GM19452 (cell line): ENCODE measurements around the gene KDM1B.

Experiments used
- ATAC-seq: cut with Tn5 transposase; IDR thresholded peaks from one replicate; pipeline ENCODE4 v1.9.1; 2021; ENCODE audit not compliant: unreplicated experiment

KDM1B gene, protein sequence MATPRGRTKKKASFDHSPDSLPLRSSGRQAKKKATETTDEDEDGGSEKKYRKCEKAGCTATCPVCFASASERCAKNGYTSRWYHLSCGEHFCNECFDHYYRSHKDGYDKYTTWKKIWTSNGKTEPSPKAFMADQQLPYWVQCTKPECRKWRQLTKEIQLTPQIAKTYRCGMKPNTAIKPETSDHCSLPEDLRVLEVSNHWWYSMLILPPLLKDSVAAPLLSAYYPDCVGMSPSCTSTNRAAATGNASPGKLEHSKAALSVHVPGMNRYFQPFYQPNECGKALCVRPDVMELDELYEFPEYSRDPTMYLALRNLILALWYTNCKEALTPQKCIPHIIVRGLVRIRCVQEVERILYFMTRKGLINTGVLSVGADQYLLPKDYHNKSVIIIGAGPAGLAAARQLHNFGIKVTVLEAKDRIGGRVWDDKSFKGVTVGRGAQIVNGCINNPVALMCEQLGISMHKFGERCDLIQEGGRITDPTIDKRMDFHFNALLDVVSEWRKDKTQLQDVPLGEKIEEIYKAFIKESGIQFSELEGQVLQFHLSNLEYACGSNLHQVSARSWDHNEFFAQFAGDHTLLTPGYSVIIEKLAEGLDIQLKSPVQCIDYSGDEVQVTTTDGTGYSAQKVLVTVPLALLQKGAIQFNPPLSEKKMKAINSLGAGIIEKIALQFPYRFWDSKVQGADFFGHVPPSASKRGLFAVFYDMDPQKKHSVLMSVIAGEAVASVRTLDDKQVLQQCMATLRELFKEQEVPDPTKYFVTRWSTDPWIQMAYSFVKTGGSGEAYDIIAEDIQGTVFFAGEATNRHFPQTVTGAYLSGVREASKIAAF

DNA sequence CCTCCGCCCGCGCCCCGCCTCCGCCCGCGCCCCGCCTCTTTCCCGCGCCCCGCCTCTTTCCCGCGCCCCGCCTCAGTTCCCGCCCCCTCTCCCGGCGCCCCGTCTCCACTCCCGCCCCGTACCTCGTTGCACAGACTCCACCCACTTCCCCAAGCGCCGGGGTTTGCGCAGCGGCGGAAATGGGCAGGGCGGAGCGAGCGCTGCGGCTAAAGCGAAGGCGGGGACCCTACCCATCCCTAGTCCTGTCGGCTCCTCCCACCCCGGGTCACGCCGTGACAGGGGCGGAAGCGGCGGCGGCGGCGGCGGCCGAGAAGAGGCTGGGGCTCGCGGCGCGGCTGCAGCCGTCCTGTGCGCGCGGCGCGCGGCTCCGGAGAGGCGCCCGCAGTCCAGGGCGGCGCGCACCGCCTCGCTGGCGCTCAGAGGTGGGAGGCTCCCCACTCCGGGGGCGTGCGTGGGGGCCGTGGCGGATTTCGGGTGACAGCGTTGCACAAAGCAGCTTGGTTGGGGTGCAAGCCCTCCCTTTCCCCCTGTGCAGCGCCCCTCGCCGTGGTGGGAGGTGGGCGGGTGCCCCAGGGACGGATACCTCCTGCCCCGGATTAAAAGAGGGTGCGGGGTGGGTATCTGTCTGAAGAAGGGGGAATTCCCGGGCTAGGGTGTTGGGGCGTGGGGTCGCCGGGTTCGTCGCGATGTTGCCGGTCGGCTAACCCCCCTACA lies at the start of gene KDM1B:
Gene KDM1B (plus strand): TSS at position 273 of the 714 bp plus-strand sequence. CDS start 4,474 bp downstream, outside the sequence.
- peak; percentile 86 for ATAC-seq

DNA sequence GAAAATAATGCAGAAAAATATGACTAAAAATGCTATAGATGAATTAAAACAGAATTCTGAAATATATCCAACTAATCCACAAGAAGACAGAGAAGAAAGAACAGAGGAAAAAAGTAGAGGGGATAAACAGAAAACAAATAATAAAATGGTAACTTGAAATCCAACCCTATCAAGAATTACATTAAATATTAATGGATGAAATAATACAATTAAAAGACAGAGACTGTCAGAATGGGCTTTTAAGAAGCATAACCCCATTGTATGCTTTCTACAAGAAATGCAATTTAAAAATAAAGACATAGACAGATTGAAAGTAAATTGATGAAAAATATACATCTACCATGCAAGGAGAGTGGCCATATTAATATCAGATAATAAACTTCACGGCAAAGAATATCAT lies 48.2 kb upstream of the KDM1B start:
- ATAC-seq, result no peak

DNA sequence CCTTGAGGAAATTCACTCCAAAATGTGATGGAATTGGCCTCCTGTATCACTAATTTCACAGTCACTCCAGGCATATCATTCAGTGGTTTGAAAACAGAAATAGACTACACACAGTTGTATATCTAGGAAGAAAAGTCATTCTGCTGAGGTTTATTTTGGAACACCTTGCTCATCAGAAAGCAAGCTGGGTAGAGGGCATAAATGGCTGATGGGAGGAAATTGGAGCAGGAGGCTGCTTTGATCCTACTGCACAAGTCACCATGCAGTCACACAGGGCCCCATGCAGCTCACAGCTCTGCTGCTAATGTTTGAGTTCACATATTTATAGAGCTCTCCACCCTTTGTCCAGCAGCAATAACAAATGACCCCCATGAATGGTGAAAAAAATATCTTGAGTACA lies 45.1 kb upstream of the KDM1B start:
- ATAC-seq, result no peak

DNA sequence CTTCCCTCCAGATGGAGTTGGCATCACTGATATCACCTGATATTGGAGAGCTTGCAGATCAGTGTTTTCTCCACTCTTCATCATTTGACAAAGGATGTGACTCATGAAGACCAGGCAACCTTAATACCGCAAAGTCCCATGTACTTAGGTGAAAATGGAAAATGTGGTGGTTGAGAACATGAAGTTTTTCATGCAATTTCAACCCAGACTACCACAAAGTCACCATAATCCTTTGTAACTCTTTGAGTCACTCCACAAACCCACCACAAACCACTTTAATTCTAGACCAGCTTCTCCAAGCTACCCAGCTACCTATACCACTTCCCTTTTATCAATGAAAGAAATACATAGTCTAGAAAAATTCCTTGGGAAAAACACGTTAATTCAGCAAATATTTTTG lies 39.9 kb upstream of the KDM1B start:
- ATAC-seq, result no peak

DNA sequence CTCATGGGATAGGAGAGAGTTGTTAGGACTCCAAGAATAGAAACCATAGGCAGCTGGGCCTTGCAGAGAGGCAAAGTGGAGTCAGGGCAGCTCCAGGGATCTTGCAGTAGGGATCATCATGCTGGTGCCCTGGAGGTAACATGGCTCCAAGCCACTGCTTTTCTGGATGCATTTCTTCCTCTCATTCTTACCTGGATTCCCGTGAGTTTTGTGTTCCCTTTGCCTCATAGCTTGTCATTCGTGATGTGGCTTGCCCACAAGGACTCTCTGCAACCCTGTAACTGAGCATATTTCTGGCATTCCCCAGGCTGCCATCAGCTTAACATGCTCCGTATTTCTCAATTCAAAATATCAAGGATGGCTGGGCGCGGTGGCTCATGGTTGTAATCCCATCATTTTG lies 38.1 kb upstream of the KDM1B start:
- ATAC-seq, result no peak

DNA sequence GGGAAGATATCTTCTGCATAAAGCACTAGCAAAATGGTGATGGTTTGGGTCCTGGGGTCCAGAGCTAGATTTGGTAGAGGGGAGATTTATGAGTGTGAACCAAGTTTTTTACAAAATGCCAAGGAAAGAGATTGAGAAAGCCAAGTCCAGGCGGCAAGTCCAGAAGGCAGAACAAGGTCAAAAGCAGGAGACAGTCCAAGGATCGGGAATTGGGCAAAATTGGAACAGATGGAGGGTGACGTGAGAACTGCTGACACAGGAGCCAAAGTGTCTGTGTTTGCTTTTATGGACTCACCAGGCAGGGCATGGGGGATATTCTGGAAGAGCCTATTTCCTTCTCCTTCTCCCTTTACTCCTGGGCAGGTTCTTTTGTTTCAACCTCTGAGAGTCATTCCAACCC lies 36.9 kb upstream of the KDM1B start:
- no peak for ATAC-seq

DNA sequence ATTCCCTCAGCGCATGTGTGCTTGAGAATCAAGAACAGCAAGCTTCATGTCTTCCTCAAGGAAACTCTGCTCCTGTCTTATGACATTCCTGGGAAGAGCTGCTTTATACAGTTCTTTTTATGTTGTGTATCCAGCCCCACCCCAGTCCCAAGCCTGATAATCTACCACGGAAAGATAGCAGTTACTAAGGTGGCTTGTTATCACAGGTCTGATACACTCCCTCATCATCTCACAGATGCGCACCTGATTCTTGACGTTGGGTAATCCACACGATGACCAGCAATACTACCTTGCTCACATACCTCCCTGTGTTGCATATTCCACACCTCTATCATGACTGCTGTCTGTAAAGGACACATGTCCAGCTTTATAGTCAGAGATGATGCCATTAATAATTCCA lies 36.0 kb upstream of the KDM1B start:
- no peak for ATAC-seq

DNA sequence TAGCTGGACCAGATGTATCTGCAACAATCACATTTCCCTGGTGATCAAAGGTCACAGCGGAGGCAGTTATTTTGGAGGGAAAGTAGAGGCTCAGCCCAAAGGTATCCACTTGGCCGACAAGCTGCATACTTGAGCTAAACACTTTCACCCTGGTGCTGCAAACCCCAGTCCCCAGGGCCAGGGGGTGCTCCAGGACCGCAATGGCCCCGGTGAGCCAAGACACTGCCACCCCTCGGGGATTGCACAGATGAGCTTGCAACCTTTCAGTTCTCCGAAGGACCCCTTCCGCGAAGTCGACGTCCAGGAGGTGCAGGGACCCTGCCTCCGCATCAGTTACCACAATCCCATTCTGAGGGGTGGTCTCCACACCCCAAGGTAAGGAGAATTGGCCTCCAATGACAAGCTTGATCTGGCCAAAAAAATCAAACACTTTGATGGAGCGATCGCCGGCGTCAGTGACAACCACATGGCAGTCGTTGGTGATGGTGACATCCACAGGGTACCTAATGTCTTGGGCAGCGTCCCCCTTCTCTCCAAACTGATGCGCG lies 33.6 kb upstream of the KDM1B start:
- ATAC-seq, result no peak

DNA sequence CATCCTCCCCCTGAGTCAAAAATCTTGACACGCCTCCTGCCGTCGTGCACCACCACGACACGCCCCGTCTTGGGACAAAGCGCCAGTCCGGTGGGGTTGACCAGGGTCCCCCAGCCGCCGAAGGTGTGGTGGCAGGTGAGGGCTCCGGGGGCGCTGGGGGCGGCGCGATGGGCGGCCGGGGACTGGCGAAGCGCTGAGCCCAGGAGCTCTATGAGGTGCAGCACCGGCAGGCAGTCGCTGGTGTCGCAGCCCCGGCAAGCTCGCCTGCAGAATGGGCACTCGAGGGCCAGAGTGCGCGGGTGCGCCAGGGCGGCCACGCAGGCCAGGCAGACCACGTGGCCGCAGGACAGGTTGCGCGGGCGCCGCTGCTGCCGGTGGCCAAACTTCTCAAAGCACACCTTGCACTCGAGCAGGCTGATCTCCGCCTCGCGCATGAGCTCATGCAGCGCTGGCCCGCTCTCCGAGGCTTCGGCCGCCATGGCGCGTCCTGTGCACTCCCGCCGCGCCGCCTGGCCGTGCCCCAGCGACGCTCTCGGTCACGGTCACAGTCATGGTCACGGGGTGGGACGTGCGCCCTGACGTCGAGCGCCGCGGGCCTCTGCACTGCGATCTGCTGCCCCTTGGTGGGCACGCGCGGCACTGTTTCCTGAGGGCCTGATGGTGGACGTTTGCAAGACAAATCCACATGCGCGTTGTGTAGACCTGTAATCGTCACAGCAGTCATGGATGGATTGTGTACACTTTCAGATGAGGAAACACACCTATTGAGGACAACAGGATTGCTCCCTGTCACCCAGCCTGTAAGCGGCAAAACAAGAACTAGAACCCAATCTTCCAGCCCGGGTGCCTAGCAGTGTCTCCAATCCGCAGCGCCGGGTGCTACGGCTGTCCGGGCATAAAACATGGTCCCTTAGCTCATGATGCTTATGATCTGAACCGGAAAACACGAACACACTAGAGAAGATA lies 32.8 kb upstream of the KDM1B start, which contains the start of gene NHLRC1:
Gene NHLRC1 (minus strand): TSS at position 550 of the 966 bp plus-strand sequence. CDS start 71 bp downstream, at position 479.
- peak; percentile 99 for ATAC-seq

DNA sequence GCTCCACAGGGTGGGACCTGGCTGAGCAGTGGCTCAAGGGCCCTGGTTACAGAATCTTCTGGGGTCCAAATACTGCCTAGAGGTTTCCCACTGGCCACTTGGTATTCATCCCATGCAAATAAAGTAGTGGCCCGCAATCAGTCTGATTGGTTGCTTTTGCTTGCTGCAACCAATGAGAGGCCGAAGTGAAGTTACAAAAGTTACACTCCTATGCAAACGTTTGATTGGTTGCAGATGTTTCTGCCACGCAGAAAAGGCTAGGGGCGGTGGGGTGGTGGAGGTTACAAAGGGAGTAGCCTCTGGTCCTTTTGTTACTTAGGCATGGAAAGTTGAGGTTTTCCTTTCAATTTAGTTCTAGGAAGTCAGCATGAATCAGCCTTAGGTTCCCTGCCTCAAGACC lies 29.1 kb upstream of the KDM1B start:
- no peak for ATAC-seq

DNA sequence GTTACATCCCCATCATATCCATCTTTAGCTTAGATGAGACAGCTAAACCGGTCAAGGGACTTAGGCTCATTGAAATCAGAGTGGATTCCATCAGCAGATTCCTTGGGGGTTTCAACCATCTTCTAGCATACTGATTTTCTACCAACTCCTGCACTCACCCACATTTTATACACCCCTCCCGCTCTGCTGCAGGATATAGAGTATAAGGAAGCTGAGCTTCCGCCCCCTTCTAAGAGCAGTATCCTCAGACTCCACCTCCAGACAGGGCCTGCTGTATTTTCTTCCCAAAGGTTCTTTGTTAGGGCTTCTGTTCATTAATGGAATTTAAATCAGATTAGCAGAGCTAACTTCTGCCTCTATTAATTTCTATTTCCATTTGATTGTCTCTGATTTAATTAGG lies 22.9 kb upstream of the KDM1B start:
- no peak for ATAC-seq

DNA sequence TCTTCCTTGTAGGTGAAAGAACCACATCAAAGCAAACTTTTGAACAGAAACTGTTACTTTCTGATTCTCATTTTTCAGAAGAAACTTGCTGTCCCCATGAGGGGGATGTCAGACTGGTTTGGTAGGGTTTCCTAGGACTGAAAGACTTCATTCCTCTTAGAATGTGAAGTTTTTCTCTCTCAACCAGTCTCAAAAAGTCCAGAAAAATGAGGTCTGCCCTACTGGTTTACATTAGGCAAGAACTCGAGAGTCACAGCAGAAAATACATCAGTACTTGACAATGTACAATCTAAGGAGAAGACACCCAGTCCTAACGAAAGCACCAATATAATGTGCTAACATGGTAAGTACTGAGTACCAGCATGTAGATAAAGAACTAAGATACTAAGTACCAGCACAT lies 20.1 kb upstream of the KDM1B start:
- no peak for ATAC-seq

DNA sequence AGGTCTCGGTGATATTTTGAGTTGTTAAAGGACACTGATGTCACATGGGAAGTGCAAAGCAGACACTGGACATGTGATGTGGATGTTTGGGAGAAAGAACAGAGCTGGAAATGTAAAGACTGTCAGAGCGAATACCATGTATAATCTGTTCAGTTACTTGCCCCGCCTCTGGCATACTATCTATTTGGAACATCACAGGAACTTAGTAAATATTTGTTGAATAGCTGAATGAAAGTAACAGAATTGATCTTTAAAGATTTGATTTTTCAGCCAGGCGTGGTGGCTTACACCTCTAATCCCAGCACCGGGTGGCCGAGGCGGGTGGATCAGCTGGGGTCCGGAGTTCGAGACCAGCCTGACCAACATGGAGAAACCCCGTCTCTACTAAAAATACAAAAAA lies 19.0 kb upstream of the KDM1B start:
- ATAC-seq, result no peak

DNA sequence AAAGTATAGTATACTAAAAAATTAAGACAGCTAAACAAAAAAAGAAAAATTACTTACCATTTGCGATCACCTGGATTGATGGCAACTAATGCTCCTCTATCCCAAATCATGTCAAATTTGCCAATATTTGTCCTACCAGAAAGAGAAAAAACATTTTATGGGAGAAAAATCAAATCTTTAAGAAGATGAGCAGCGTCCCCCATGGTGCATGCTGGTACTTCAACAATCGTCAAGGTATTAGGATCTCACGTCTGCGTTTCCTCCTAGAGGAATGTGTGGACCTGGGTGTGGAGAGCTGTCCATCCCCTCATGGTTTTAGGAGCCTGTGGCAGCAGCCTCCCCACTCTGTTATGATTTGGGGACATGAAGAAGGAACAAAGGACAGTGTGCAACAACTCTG lies 16.3 kb upstream of the KDM1B start:
- ATAC-seq, result no peak

DNA sequence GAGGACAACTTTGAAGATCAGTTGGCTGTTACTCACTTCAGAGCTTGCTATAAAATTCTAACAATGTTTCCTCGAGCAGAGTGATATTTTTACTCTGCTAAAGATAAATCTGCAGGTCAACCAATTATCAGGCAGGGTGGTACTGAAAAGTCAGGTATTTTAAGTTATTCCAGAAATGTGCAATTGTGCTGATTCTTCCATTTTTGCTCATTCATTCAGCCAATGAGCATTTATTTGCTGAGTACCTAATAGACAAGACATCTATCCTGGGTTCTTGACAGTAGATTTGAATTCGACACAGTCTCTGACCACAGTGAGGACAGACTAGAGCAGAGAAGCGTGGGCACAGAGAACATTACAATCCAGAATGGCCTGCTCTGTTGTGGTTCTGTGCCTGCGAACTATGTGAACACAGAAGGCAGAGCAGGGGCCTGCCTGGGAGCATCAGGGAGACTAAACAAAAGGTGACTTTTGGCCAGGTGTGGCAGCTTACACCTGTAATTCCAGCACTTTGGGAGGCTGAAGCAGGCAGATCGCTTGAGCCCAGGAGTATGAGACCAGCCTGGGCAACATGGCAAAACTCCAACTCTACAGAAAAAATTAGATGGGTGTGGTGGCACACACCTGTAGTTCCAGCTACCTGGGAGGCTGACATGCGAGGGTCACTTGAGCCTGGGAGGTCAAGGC lies 15.1 kb upstream of the KDM1B start:
- no peak for ATAC-seq

DNA sequence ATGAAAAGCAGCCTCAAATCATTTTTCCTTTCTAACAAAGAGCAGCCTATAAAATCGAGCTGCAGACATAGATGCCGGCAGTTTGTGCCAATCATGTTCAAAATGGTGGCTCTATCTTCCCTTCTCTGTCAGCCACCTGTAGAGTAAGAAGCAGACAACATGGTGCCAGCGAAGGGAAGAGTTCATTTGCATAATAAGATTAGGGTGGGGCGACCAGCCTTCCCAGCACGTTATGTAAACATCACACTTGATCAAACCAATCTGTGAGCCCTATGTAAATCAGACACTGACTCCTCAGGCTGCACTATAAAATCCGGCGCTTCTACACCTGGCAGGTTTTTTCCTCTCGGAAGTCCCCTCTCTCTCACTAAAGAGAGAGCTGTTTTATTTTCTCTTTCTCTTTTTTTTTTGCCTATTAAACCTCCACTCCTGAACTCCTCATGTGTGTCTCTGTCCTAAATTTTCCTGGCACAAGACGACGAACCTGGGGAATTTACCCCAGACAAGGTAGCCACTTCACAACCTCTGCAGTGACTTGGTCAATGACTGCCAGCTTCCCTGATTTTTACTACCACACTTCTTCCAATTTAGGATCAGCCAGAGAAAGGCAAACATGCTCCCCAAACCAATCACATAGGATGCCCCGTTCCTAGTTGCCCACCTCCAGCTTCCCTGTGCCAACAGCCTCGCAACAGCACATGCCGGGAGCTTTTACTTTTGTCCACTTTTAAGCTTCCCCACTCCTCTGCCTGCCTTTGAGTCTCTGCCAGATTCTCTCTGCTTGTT lies 13.2 kb upstream of the KDM1B start:
- ATAC-seq, result no peak

DNA sequence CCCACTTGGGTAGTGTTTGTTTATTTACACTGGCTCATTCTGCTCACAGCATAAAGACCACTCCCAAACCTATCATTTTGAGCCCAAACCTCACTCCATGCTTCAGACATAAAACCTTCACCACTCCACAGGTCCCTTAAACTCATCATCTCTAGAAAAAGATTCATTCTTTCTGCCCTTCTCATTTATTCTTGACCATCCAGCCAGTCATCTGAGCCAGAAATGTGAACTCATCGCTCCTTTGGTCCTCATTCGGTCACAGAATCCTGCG lies 12.7 kb upstream of the KDM1B start:
- no peak for ATAC-seq

DNA sequence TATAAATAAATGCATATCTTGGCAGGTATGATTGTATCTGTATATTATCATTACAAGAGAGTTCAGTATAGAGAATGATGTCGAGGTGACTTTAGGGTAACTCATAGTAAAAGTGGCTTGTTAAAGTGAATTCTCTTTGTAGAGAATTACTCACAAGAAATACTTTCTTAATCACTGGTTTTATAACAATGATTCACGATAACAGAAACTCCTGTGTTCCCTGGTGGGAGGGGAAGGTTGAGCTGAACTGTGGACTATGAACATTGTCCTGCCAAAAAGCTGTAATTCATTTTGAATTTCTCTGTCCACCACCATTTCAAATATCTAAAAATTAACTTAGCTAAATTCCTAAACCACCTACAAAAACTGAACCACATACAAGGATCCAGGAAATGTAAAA lies 8.1 kb upstream of the KDM1B start:
- ATAC-seq, result no peak

DNA sequence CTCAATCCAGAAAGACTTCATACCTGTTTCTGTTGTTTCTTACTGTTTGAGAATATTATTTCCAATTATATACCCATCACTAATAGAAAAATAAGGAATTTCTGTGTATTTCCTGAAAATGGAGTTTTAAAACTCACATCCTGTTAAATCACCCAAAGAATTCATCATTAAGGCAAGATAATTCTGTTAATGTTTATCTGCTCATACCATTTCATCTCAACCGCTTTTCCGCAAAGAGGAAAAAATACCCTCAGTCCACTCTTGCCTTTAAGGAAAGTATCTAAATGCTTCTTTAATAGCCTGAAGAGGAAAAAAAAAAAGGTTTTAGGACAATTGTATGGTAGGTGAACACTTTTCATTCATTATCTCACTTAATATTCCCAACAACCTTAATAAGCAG lies 7.6 kb upstream of the KDM1B start:
- ATAC-seq, result no peak
